Retina (tissue), 1 donor: ENCODE data around the gene GRK2.
A peak's percentile ranks its signal among the peaks of the same experiment; 100 is the strongest.
"Not testable (repeated sequence)": the region's sequence is repeated elsewhere in the genome, so short reads cannot be mapped to it uniquely, and the experiment has no call there.

ENCODE experiments used
- DNase-seq: peaks from one replicate; pipeline ENCODE4 v3.0.0-alpha.2; 2016

GRK2 gene

DNA sequence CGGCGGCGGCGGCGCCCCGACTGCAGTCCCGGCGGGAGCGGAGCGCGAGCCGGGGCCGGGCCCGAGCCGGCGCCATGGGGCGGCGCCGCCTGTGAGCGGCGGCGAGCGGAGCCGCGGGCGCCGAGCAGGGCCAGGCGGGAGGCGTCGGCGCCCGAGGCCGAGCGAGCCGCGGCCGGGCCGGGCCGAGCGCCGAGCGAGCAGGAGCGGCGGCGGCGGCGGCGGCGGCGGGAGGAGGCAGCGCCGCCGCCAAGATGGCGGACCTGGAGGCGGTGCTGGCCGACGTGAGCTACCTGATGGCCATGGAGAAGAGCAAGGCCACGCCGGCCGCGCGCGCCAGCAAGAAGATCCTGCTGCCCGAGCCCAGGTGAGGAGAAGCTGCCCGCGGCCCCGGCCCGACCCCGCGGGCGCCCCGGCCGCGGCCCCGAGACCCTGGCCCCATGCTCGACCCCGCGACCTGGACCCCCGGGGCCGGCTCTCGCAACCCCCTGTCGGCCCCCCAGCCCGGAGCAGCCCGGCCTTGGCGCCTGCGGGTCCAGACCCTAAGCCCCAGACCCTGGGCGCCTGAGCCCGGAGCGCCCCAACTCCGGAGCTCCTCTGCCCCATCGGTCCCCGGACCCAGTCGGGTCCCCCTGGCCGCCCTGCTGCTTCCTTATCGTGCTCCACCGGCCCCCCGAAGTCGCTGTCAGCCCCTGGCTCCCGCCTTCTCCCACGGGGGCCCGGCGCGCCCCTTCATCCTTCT is at the start of gene GRK2:
Gene GRK2, plus strand, starts transcription at position 25 of the 739 bp plus-strand sequence. Its CDS starts 227 bp downstream, at position 252.
- peak; percentile 30 for DNase-seq

DNA sequence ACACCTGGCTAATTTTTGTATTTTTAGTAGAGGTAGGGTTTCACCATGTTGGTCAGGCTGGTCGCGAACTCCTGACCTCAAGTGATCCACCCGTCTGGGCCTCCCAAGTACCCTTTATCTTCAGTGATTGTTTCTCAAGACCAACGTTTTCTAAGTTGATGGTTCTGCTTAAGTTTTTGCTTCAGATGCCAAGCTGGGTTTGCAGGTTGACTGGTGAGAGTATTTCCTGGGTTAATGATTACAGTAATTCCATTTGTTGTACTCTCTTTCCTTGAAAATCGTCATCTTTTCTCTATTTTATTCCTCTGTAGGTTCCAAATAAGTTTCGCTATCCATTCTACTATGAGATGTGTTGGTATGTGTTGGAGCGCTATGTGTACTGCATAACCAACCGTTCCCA is 38.5 kb upstream of the GRK2 start:
- DNase-seq: no peak

DNA sequence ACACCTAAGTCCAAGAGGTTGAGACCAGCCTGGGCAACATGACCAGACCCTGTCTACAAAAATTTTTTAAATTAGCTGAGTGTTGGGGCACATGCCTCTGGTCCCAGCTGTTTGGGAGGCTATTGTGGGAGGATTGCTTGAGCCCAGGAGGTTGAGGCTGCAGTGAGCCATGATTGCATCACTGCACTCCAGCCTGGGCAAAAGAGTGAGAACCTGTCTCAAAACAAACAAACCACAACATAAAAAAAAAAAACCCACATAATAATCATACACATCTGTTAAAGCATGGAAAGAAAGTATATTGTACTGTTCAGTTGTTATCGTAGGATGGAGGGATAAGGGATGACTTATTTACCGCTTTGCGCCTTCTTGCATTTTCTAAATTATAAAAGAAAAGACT is 35.9 kb upstream of the GRK2 start:
- DNase-seq: no peak

DNA sequence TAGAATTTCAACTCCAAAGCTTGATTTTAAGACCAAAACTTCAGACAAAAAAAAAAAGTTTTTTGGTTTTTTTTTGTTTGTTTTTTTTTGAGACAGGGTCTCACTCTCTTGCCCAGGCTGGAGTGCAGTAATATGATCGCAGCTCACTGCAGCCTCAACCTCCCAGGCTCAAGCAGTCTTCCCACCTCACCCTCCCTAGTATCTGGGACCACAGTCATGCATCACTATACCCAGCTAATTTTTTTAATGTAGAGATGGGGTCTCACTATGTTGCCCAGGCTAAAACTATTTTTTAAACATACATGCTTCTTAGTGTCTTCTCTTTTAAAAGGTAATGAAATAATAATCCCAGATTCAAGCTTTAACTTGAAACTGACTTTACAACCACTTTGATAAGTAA is 35.4 kb upstream of the GRK2 start:
- no peak for DNase-seq

DNA sequence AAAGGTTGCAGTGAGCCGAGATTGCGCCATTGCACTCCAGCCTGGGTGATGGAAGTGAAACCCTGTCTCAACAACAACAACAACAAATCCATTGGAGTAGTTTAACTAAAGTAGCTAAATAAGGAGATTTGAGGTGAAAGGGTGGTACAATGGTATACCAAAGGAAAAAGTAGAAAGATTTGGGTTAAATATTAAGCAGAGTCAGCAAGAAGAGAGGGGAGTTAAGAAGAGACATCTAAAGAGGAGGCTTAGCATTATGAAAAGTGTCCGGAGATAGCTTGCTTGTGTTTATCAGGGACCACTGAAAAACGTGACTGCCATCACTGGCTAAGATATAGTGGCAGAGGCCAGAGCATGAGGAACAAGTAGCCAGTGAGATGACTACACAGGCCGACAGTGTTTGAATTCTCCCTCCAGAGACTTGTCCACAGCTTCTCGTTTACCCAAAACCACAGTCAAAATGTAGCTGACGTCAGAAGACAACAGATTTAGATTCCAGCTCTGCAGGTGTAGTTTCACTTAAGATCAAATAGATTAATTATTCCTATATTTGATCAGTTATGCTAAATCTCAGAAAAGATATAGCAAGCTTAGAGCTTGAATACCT is 32.6 kb upstream of the GRK2 start:
- DNase-seq: no peak

DNA sequence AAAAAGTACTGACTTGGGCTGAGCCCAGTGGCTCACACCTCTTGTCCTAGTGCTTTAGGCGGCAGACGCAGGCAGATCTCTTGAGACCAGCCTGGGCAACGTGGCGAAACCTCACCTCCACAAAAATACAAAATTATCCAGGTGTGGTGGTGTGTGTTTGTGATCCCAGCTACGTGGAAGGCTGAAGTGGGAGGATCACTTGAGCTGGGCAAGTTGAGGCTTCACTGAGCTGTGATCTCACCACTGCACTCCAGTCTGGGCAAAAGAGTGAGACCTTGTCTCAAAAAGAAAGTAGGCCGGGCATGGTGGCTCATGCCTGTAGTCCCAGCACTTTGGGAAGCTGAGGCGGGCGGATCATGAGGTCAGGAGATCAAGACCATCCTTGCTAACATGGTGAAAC is 31.7 kb upstream of the GRK2 start:
- not testable (repeated sequence) for DNase-seq

DNA sequence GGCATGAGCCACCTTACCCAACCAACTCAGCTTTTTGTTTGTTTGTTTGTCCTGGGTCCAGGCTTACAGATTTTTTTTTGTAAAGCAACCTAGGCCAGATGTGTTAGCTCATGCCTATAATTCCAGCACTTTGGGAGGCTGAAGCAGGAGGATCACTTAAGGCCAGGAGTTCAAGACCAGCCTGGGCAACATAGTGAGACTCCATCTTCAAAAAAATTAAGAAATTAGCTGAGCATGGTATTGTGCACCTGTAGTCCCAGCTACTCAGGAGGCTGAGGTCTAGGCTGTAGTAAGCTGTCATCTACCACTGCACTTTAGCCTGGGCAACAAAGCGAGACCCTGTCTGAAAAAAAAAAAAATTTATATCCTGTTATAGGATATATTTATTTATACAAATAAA is 28.7 kb upstream of the GRK2 start:
- DNase-seq: no peak

DNA sequence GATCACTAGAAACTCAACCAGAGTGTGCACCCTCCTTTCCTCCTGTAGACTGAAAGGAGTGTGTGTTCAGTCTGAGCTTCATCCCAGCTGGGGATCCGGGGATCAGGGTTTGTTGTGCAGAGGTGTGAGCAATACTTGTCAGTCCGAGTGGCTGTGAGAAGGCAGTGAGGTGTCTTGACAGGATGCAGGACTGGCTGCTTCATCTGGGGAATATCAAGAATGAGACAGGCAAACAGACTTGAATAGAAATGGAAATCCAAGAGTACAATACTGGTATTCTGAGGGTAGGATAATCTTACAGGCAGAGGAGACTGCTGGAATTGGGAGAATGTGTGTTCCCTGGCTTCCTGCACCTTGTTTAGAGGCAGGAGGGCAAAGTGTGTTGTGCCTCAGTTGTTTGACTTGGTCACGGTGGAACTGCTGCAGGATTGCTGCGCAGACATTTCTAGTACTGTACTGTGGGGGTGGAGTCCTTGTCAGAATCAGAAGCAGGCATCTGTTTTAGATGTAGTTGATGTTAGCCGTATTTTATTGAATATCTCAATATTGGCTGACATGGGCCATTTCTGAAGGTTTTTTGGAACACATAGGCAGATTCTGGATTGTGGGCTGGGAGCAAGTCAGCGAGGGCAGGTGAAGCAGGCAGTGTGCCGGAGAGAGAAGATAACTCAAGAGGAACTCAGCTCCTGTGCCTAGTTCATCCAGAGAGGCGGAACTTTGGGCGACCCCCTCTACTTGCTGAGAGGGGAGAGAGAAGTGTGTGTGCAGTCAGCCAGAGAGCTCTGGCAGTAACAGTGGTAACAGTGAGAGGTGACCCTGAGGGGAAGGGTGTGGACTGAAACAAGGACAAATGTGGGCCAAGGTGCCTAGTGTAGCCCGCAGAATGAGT is 27.1 kb upstream of the GRK2 start:
- DNase-seq: no peak

DNA sequence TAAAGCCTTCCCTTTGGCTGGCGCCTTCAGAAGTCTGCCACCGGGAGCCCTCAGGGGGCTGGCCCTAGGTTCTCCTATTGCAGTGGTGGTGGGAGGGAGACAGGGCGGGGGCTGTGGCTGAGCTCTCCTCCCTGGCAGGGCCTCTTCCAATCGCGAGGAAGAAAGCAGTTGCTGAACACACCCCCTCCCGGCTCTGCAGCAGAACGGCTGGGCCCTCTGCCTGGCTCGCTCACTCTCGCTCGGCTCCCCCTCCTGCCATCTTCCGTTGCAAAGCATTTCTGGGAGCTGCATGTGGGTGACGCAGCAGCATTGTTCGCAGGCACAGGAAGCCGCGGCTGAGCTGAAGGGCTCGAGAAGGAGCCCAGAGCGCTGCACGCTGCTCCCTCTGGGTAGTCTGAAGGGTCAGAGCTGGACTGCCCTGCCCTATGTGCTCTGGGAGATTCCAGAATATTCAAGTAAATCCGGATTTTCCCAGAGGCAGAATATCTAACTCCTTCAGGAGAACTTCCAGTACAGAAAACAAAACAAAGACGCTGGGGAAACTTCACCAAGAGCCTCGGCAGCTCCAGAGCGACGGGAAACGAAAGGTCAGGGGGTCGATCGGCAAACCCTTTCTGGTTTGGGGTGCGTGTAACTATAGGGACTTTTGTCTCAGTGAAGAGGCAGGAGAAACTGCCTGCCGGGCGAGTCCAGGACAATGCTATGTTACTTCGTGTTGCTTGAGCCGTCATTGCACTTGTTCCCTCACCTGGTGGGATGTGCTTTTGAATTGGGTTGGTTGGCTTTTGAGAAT is 26.3 kb upstream of the GRK2 start:
- DNase-seq: peak; percentile 94

DNA sequence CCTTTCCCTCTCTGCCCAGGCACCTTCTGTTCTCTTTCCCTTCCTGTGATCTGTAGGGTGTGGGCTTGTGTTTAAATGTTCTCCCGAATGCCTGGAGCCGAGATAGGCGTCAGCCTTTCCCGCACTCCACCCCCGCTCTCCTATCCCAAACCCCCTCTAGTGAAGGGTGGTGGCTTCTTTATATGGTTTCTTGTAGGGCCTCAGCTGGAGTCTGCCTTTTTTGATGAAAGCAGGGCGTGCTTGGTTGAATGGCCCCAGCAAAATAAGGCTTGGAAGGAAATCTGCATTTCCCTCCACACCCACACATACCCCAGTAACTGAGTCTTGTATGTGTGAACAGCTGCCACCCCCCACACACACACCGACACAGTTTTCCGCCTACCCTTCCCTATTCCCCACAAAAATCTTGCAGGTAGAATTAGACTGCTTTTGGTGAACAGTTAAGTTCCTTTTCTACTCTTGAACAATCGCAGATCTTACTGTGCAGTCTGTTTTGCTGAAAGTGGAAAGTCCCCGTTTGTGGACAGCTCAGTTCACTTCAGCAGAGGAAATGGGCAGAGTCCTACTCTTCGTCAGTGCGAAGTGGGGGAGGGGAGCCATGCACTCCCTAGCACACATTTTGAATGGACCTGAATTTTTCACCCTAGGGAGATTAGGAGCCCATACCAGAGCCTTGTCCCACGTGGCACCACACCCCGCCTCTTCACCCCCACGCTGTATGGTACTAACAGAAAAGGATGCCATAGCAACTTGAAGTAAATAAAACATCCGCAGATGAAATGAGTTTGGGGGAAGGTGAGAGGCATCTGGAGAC is 25.5 kb upstream of the GRK2 start:
- peak; percentile 67 for DNase-seq

DNA sequence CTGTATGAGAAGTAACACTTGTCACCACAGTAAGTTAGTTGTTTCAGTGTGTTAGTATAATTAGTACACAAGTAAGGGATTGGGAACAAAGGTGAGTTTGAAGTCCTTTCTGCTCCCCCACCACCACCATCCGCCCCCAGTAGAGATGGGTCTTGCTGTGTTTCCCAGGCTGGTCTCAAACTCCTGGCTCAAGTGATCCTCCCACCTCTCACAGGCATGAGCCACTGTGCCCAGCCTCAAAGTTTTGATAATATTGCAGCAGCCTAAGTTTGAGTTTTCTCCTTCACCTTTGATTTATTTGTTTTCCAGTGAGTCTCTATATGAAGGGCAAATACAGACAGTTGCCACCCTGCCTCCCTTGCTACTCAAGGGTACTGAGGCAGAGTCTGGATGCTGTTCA is 23.7 kb upstream of the GRK2 start:
- DNase-seq: no peak

DNA sequence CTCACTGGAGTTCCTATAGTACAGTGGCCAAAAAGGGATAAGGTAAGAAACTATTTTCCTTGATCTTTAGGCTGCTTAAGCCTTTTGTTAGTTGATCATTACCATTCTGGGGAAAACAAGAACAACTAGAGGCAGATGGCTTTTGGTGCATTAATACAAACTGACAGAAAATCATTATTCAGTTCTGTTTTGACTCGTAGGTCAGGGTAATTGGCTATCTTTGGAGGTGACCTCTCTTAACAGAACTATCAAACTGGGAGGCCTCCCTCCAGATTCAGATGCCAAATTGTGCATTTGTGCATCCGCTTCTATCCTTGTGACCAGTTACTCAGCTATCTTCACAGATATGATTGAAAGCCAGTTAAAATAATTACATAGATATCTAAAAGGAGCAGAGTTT is 23.2 kb upstream of the GRK2 start:
- DNase-seq: peak; percentile 58

DNA sequence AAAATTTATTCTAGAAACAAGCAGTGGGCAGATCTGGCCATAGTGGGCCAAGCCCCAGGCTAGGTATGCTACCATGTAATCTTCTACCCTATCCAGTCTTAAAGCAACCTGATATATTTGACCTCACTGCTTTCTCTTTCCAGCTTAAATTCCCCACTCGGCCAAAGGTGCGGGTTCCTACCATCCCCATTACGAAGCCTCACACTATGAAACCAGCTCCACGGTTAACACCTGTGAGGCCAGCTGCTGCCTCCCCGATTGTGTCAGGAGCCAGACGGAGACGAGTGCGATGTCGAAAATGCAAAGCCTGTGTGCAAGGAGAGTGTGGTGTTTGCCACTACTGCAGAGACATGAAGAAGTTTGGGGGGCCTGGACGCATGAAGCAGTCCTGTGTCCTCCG is 21.2 kb upstream of the GRK2 start:
- no peak for DNase-seq

DNA sequence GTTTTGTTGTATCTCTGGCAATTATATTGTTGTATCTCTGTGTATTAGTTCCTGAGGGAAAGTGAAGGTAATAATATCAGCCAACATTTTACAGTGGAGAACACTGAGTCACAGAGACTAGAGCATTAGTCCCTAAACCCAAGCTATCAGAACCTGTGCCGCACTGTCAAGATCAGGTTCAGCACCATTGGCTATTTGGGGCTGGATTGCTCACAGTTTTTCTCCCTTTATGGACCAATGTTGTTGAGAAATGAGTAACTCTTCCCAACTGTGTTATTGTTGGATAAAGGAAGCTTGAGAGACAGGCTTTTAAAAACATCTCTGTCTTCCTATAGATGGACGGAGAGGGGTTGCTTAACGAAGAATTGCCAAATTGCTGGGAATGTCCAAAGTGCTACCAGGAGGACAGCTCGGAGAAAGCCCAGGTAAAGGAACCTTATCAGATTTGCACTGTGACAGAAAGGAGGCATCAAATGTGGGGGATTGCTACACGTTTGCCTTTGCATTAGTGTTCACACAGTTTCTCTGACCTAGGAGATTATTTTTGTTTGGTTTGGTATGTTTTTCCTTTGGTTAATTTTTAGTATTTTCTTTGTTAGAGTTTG is 18.2 kb upstream of the GRK2 start:
- DNase-seq: no peak

DNA sequence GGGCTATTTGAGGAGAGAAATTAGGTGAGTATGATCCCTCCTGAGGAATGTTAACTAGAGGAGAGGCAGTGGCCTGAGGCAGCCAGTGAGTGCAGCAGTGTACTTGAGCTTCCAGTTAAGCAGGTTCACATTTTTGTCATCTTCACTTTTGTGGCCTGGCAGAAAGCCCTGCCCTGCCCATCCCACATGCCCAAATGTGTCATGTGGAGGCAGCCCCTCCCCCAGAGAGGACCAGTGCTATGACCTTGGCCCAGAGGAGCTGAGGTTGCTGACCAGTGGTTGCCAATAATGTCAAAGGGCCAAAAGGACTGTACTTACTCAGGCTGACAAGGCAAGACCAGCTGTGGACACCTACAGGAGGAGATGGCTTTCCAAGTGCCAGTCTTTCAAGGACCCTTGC is 17.6 kb upstream of the GRK2 start:
- DNase-seq: no peak

DNA sequence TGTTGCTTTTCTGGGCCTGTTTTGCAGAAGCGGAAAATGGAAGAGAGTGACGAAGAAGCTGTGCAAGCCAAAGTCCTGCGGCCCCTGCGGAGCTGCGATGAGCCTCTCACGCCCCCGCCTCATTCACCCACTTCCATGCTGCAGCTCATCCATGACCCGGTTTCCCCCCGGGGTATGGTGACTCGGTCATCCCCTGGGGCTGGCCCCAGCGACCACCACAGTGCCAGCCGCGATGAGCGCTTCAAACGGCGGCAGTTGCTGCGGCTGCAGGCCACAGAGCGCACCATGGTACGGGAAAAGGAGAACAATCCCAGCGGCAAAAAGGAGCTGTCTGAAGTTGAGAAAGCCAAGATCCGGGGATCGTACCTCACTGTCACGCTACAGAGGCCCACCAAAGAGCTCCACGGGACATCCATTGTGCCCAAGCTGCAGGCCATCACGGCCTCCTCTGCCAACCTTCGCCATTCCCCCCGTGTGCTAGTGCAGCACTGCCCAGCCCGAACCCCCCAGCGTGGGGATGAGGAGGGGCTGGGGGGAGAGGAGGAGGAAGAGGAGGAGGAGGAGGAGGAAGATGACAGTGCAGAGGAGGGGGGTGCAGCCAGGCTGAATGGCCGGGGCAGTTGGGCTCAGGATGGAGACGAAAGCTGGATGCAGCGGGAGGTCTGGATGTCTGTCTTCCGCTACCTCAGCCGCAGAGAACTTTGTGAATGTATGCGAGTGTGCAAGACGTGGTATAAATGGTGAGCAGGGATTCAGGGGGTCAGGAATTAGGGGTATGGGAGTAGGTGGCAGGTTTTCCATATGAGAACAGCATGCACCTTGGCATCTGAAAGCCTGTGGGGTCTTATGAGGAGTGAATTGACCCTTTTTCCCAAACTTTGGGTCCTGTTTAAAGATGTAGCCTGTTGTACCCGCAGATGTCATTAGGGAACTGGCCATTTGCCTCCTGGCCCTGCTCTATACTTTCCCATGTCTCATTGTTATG is 15.9 kb upstream of the GRK2 start:
- DNase-seq: no peak

DNA sequence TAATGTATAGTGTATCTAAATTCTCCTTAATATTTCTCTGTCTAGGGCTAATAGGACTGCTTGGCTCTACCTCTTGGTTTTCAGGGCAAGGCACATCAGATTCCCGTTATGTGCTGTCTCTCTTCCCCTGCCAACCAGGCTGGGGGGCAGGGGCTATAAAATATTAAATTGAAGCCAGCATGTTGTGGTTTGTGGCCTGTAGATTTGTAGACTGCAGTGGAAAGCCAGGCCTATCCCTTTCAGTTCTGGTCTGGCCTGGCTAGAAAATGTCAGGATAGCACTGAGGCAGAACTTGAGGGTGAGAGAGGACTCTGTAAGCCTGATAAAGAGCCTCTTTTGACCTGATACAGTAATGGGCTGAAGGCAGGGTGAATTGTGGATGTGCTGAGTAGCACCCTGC is 14.4 kb upstream of the GRK2 start:
- no peak for DNase-seq

DNA sequence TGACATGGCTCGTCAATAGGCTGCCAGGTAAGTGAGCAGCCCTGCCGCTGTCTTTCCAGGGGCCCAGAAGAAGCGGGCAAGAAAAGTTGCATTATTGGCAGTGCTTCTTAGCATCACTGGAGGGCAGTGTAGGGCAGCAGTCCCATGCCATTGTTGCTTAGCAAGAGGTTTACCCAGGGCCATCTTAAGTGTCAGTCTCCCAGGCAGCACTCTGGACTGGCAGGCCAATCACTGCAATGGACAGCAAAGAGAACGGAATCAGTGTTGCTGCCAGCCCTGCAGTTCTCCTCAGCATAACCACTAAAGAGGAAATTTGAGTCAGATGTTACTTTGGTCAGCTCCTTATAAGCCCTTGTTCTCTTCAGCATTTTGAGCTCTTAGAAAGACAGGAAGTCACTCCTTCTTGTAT is 13.4 kb upstream of the GRK2 start:
- no peak for DNase-seq

DNA sequence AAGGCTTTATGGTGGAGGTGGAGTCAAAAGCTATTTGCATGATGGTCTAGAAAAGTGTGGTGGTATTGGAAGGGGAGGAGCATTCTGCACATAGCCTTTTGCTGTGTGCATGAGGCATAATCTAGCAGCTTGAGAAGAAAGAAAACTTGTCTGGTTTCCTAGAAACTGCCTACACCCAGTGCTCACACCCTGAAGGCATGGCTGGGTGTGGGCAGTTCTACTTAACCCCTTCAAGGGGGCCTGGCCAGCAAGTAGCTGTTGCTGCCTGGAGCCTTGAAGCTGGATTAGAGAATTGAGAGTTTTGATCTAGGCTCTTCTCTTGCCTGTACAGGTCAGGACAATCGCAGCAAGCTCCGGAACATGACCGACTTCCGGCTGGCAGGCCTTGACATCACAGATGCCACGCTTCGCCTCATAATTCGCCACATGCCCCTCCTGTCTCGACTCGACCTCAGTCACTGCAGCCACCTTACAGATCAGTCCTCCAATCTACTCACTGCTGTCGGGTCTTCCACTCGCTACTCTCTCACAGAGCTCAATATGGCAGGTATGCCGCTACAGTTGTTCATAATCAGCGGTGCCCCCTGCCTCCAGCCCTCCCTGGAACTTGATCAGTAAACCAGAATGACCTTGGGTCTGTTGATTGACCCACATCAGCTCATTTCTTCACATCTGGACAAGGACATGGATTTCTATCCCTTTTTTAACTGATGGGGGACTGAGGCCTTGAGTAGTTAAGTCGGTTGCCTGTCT is 12.2 kb upstream of the GRK2 start:
- no peak for DNase-seq

DNA sequence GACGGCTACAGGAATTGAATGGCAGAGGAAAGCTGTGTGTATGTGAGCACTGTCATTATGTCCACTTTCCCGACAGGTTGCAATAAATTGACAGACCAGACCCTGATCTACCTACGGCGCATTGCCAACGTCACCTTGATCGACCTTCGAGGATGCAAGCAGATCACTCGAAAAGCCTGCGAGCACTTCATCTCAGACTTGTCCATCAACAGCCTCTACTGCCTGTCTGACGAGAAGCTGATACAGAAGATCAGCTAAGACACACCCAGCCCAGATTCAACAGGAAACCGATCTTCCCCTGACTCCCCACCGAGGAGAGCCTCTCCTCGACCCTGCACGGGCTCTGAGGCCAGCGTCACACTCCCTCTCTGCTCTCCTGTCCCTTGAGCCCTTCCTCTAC is 11.5 kb upstream of the GRK2 start:
- DNase-seq: no peak
